ENCODE data around the gene DIRAS1.

Gene DIRAS1

DNA sequence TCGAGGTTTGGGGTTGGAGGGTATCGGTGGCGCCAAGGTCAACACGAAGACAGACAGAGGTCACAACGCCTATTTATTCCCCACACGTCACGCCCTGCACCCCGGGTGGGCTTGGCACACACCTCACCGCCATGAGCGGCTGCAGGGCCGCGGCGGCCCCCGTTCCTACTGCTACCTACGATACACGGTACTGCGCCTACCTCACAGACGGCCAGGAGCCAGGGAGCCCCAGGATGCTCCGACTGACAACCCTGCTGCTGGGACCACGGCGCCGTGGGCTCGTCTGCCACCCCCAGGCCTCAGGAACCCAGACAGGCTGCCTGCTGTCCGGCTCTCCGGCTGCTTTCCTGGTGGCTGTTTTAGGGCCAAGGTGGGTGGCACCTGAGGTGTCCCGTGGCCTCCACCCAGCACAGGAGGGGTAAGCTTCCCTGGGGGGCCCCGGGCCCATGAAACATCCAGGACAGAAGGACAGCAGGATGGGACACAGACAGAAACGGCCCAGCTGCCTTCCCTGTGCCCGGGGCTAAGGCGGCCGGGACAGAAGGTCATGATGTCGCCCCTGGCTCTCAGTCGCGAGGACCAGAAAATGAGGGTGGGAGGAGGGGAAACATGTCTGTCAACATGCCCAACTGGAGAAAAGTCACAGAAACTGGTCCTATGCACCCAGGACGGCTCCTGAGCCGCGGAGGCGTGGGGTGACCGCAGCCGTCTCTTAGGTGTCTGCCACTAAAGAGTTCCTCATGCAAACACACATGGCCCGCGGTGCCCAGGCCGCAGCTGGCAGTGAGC, 33.7 kb upstream of the DIRAS1 start:
- DNase-seq = no peak

DNA sequence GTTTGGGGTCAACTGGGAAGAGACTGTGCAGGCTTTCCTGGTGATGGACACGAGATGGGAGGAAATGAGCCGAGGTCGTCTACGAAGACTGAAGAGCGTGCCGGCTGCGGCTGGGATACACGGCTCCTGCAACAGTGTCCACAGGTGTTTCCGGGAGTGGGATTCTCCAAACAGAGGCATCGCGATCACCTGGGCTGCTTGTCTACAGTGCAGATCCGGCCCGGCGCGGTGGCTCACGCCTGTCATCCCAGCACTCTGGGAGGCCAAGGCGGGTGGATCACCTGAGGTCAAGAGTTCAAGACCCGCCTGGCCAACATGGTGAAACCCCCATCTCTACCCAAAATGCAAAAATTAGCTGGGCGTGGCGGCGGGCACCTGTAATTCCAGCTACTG, 30.3 kb upstream of the DIRAS1 start:
- no peak for DNase-seq

DNA sequence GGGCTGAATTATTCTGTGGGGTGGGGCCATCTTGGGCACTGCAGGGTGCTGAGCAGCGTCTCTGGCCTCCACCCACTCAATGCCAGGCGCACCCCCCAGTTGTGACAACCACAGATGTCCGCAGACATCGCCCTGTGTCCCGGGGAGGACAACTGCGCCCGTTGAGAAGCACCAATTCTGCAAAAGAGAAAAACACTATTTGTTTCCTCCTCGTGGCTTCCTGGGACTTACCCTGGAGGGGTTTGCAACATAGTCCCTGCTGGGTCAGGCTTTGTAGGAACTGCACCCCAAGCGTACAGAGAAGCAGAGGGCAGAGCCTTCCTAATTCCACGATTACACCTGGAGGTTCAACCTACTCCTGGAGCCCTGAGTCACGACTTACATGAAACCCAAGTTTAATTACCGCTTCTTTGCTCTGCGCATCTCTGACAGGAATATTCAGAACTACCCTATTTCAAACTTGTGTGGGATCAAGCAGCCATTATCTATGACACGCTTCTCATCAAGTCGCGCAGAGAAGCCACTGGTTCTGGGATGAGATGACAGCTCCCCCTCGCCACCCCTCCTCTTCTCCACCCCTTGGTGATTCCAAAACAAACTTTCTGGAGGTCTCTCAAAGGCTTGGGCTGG, 29.8 kb upstream of the DIRAS1 start:
- DNase-seq = no peak

DNA sequence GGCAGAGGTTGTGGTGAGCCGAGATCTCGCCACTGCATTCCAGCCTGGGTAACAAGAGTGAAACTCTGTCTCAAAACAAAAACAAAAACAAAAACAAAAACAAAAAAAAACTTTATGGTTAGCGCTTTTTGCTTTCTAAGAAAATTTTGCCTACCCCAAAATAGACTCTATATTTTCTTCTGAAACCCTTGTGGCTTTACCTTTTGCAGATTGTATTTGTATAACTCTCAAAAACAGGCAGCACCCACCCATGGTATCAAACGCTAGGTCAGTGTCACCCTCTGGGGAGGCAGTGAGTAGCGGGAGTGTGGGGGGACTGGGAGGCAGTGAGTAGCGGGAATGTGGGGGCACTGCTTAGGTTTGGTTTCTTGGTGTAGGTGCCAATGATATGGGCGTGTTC, 26.2 kb upstream of the DIRAS1 start:
- no peak for DNase-seq

DNA sequence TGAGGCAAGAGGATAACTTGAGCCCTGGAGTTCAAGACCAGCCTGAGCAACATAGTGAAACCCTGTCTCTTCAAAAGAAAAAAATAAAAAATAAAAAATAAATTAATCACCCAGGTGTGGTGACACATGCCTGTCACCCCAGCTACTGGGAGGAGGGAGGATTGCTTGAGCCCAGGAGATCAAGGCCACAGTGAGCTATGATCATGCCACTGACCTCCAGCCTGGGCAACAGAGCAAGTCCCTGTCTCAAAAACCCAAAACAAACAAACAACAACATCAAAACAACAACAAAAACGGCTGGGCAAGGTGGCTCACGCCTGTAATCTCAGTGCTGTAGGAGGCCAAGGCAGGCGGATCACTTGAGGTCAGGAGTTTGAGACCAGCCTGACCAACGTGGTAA, 22.9 kb upstream of the DIRAS1 start:
- DNase-seq = no peak

DNA sequence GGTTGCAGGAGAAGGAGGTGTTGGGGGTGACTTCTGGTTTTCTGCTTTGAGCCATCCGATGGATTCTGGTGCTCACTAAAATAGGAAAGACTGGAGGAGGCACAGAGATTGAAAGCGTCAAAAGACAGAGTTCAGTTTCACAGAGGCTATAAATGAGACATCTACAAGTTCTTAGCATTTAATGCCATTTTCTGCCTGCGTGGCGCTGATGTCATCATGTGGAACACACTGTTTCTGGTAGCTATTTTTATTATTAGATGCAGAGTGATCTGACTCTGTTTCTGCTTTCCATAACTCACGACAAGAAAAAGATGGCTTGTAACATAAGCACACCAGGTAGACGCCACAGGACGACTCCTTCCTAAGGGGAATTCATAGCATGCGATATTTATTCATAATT, 21.9 kb upstream of the DIRAS1 start:
- no peak for DNase-seq

DNA sequence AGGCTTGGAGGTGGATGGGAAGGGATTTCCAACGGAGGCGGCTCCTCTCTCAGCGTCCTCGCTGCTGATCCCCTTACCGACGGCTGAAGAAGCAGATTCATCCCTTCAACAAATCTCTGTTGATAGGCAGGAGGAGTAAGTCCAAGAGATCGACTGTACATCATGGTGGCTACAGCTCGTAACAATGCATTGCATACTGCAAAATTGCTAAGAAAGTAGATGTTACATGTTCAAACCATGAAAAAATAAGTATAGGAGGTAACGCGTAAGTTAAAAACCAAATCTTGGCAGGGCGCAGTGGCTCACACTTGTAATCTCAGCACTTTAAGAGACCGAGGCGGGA, 19.1 kb upstream of the DIRAS1 start:
- no peak for DNase-seq

DNA sequence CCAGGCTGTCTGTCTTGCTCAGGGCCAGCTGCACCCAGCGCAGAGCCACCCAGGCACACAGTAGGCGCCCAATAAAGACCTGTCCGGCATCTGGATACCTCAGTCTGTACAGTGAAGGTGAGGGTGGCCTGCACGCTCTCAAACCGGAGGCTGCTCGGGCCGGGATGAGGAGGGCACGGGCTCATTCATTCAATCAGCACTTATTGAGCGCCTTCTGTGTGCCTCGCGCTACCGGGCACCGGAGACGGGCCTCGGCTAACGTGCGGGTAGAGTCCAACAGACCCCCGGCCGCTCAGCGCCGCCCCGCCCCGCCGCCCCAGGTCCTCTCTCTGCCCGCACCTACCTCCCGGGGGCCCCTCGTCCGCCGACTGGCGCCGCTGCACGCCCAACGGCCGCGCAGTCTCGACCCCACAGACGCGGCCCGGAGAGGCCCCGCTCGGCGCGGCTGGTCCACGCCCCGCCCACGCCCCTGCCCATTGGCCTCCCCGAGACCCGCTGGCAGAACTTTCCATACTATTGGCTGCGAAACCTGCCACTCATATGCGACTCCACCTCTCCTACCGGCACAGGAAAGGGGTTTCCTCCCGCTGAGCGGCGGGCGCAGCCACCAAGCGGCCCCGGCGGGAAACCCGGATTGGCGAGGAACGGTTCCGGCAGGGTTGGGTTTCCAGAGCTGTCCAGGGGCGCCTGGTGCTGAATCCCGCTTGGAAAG, 18.6 kb upstream of the DIRAS1 start, which contains the start of gene SLC39A3:
SLC39A3 (minus strand) TSS at position 416 of the 712 bp plus-strand sequence. CDS start 2,760 bp downstream, outside the sequence.
- DNase-seq = peak; percentile 92

DNA sequence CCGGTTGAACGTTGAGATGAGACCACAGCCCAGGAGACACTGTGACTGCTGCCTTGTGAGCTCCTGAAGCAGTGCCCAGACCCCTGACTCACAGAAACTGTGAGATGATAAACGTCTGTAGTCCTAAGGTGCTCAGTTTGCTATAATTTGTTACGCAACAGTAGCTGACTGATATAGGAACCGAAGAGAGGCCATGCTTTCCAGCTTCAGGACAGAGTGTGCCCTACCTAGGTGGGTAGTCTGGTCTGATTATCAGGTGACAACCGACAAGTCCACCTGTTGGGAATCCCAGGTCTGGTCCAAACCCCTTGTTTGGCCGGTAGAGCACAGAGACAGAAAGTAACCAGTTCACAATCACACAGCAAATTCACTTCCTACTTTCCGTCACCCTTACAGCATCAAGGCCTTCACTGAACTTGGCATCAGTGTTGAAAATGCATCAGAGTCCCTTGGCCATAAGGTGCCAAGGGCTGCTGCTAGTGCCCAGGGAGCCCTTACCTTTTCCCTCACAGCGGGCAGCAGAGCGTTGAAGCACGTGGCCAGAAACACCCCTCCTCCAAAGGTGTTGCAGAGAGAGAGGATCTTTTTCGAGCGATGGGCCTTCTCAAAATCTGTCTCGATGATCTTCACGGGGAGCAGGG, 15.5 kb upstream of the DIRAS1 start:
- DNase-seq = no peak

DNA sequence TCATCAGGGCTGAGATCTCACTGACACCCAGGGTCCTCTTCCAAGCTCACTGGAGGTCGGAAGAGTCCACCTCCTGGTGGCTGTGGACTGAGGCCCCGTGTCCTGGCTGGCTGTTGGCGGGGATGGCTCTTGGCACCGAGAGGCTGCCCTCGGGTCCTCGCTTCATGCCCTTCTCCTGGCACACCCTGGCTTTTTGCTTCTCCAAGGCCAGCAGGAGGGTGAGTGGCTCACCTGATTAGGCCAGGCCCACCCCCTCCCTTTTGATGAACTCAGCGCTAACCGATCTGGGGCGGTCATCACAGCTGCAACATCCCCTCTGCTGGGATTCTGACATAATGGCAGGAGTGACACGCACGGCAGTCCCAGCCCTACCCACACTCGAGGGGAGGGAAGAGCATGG, 14.2 kb upstream of the DIRAS1 start:
- DNase-seq = no peak

DNA sequence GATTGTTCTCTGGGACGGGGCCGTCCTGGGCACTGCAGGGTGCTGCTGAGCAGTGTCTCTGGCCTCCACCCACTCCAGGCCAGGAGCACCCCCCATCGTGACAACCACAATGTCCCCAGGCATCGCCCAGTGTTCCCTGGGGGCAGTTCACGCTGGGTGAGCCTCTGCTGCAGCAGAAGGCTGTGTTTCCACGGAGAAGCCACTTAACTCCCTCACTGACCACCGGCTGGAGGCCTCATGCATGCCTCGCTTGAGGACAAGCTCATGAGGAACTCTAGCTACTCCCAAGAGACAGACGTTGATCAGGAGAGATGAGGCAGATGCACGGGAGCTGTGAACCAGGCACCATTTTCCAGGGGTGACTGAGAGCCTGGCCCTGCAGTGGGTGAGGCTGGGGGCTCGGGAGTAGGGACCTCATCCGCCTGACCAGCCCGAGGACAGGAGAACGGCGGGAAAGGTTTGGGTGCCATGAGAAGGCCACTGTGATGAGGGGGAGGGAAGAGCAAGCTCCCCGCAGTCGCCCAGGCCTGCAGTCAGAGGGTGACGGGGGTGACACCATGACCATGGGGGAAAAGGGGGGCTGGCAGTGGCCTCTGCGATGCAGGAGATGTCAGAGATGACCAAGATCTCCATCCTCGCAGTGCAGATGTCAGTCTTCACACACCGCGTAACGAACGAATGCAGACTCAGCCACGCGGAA, 13.6 kb upstream of the DIRAS1 start:
- DNase-seq = no peak

DNA sequence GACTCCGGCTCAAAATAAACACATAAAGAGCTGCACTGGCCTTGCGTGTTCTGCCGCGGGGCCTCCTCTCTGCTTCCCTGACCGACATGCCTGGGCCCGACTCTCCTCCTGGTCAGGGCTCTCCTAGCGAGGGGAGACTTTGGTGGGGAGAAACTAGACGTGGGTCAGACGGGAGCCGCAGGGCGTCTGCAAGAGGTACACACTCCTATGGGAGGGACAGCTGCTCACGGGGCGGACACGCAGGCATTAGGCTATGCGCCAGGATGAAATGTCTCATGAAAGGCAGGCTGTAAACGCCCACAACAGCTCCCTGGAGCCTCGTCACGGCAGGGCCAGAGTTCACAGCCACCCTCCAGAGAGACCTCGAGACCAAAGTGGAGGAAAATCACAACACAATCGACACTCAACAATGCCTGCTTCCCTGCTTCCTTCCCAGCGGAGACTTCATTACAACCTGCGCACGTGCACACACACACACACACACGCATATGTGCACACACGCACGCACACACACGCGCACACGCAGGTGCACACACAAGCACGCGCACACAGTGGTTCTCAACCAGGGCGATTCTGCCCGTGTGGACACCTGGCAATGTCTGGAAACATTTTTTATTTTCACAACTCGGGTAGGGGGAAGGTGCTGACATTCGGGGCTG, 12.9 kb upstream of the DIRAS1 start:
- DNase-seq = peak; percentile 16

DNA sequence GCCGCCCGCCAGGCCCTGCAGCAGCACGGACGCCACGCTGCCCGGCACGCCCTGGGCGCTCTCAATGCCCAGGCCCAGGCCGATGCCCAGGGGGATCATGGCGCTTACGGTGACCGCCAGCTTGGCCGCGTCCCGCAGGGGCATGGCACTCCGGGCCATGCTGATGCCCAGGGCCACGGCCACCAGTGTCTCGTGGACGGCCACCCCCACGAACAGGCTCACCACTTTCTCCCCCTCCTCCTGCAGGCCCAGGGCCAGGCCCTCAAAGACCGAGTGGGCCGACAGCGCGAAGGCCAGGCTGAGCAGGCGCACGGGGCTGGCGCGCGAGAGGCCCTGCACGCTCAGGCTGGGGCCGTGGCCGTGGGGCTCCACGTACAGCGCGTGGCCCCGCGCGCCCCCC, 11.7 kb upstream of the DIRAS1 start:
- no peak for DNase-seq

DNA sequence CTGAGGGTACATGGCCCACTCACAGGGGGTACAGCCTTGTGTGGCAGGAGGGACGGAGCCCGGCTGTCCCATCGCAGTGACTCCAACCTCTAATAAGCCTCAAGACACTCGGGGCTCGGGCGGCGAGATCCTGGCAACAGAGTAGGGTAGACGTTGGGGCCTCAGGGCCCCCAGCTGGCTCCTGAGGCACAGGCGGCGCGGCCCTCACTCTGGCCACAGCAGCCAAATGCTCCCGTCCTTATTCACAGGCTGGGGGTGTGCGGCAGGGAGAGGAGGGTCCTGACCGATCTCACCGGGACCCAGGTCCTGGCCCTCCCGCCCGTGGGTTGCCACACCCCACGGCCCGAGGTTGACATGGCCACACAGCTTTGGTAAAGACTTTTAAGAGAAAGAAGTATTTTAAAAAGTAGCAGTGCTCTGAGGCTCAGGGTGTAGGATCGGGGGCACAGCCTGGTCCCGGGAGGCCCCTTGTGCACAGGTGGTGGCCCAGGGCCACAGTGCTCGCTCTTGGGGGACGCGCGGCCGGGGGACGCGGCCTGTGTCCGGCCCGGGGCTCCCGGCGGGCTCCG, 11.1 kb upstream of the DIRAS1 start:
- DNase-seq = no peak

DNA sequence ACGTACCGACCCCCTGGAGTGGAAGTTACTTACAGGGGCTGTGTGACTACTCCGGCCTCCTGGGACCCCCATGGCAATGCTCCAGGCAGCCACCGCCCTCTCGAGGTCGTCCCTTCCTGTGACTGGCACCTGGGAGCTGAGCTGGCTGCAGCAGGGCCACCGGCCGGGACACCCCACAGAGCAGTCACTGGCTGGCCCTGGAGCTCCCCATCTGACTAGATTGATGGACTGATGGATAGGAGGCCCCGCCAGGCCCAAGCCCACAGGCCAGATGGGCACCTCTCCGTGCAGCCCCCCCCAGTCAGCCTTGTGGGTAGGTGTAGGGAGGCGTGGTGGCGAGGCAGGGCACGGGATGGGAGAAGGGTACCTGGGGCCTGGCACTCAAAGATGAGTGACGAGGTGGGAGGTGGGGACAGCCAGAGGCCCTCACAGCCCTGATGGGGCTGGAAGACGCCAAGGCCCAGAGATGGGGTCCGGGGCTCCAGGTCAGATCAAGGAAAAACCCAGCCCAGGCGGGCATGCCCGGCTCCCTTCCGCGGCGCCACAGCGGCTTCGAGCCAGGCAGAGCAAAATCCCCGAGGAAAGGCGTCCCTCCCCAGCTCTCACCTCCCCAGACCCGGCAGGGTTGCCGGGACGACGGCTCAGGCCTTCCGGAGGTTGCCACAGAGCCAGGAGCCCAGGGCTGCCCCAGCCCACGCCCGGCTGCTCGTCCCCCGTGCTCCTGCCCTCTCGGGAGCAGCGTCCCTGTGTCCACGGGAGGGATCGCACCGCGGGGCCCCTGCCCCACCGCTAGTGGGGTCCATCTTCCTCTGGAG, 10.2 kb upstream of the DIRAS1 start:
- DNase-seq = no peak

DNA sequence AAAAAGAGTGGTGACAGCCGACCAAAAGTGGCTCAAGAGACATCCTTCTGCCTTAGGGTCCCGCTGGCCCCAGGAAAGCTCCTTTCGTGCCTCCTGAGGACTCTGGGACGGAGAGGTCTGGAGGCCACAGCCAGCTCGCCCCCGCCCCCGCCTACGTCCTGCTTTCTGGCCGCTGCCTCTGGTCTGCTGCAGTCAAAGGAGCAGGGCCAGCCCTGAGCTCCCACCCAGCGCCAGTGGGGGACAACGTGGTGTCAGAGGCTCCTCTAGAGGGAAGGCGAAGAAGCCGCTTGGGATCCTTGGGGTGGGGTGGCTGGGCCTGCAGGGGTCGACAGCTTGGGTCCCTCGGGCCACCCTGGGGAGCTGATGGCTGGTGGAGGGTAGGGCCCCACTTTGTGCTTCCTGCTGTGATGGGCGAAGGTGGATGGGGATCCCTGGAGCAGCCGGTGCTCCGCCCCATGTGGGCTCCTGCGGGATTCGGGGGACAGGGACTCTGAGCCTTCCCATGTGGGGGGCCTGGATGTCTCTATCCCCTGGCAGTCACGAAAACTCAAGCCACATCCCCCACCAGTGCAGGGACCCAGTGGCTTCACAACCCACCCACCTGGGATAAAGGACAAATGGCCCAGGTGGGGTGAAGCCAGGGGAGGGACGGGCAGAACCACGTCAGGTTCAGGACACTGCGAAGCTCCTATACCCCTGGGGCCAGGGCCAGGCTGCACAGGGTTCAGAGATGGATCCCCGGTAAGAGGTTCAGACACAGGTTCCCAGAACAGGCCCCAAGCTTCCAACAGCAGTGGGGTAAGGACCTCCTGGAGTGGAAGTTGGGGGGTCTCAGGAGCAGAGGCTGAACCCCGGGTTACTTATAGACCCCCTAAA, 9.0 kb upstream of the DIRAS1 start:
- DNase-seq = no peak

DNA sequence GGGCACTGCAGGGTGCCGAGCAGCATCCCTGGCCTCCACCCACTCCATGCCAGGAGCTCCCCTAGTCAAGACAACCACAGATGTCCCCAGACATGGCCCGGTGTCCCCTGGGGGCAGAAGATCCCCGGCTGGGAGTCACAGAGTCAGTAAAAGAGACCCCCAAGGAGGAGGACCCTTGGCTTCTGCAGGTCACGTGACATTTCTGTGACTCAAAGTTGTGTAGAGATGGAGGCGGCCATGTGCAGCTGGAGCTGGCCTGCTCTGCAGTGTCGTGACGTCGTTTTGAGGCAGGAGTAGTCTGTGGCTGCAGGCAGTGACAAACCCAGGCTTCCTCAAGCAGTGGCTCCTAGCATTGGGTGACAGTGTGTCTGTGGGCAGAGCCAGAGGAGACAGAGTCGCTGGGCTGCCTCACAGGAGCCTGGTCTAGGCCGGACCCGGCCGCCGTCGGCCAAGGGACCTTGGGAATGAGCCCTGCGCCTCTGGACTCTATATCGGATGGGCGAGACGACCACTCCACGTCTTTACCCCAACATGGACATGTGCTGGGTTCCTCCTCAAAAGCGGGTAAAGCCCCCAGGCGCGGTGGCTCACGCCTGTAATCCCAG, 7.7 kb upstream of the DIRAS1 start:
- no peak for DNase-seq

DNA sequence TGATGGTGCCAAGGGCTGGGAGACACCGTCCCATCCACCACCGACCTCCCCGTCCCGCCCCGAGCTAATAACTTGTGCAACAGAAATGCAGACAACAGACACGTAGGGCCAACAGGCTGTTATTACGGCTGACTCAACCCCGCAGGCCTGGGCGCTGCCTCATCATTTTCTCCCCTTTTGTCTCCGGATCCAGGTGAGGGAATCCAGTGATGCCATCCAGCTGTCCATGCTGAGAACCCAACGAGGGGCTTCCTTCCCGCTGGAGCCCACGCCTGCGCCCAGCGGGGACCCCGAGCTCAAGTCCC, 6.4 kb upstream of the DIRAS1 start:
- no peak for DNase-seq

DNA sequence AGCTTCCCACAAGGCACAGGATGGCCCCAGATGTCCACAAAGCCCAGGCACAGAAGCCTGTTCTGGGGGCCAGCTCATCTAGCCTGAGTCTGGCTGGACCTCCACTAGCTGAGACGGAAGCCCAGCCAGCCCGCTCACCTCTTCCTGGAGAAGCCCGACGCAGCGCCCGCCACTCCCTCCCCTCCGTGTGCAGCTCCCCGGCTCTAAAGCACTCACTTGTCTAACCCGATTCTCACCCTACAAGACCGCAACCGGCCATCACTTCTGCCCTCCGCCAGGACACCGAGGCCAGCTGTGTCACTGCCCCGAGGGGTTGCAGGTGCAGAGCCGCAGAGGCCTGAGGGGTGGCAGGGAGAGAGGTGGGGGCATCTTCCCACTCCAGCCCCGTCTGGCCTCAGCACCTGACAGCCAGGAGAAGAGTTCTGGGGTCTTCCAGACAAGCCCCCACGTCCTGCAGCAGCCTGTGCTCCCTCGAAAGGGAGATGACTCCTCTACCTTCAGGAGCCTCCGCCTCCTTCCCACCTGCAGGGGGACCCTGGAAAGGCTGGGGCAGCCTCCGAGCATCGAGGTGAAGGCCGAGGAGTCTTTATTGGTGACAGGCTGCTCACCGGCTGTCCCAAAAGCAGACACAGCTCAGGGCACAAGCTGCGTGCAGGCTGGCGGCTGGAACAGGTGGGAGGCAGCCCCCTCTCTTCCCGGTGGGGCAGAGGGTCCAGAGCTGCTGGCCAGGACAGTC, 5.9 kb upstream of the DIRAS1 start:
- peak; percentile 20 for DNase-seq
